Endothelial cell of umbilical vein (primary cell): ENCODE measurements around the gene EGF.

Experiments
- CTCF ChIP-seq, 2 donors: IDR thresholded peaks; 1 replicate in 1 of 2; 2 replicates in 1 of 2; pipeline ENCODE4 v1.5.1; 2011; ENCODE audit warnings: low read length in 2 of 2, mild to moderate bottlenecking in 2 of 2, moderate library complexity in 2 of 2, control low read depth in 1 of 2, inconsistent platforms in 1 of 2, low read depth in 1 of 2; ENCODE audit not compliant: insufficient read depth in 1 of 2; ENCODE audit errors: extremely low read depth in 1 of 2
- EZH2 ChIP-seq: IDR thresholded peaks from 2 replicates; pipeline ENCODE4 v1.6.1; 2012; ENCODE audit warnings: borderline replicate concordance, low read depth, mild to moderate bottlenecking, moderate library complexity, low read length, inconsistent platforms; ENCODE audit not compliant: severe bottlenecking
- FOS ChIP-seq: IDR thresholded peaks from 2 replicates; pipeline ENCODE4 v1.6.1; 2011; ENCODE audit warnings: mild to moderate bottlenecking, low read length, moderate library complexity, borderline replicate concordance; ENCODE audit not compliant: insufficient read depth
- GATA2 ChIP-seq: IDR thresholded peaks from 2 replicates; pipeline ENCODE4 v1.7.0; 2011; ENCODE audit warnings: low read depth, mild to moderate bottlenecking, moderate library complexity, mixed read lengths, low read length; ENCODE audit not compliant: insufficient read length, insufficient read depth
- JUN ChIP-seq: IDR thresholded peaks from 2 replicates; pipeline ENCODE4 v1.6.1; 2011; ENCODE audit warnings: borderline replicate concordance, low read depth; ENCODE audit not compliant: insufficient read length, insufficient read depth
- MAX ChIP-seq: IDR thresholded peaks from 2 replicates; pipeline ENCODE4 v1.6.1; 2011; ENCODE audit not compliant: insufficient read depth, insufficient read length
- MYC ChIP-seq: IDR thresholded peaks from one replicate; pipeline ENCODE4 v1.6.1; 2011; ENCODE audit warnings: mild to moderate bottlenecking, low read depth, low read length
- POLR2A ChIP-seq: IDR thresholded peaks from 2 replicates; pipeline ENCODE4 v1.6.1; 2012; ENCODE audit warnings: low read depth, mild to moderate bottlenecking, control low read depth, low read length
- POLR2AphosphoS5 ChIP-seq: IDR thresholded peaks from 2 replicates; pipeline ENCODE4 v1.6.1; 2012; ENCODE audit warnings: low read depth, mild to moderate bottlenecking, control low read depth, low read length, moderate library complexity; ENCODE audit not compliant: insufficient read depth

- TF ChIP-seq MAX (no peak), CTCF (IDR thresholded peaks at IDR 0.05; ENCODE audit: extremely low read depth in 1 of 2, insufficient read depth in 1 of 2, low read depth in 1 of 2, low read length in 2 of 2) (no peak), EZH2 (no peak), JUN (no peak), POLR2A (no peak), FOS (no peak), POLR2AphosphoS5 (no peak), MYC (no peak), GATA2 (no peak)
Measured at GRCh38 chr4:109886303-109886702, 26.4 kb upstream of the EGF start.
